HG02588 (cell line): ENCODE data around the gene MELK.

Experiments
- ATAC-seq: cut with Tn5 transposase; IDR thresholded peaks from one replicate; pipeline ENCODE4 v1.9.1; 2021; ENCODE audit warnings: mild to moderate bottlenecking, moderate library complexity; ENCODE audit not compliant: unreplicated experiment

MELK gene

DNA sequence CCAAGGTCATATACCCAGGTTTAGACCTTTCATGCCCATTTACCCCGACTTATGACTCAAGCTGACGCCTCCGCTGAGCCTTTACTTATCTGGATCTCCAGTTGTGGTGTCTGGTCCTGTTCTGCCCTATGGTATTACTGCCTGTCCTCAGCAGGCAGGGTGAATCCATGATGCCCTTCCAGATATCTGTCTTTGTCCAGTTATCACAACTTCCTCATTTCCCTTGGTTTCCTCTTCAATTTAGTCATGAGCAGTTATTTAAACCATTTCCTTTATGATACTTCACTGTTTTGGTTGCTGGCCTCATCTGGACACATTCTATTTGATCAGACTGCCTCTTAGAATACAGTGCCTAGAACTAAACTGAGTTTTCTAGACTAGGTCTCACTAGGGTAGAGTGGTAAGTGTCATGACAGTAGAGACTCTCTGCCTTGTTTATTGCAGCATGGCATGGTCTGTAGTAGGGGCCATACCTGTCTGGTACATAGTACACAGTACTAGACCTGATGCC is 93.3 kb downstream of the MELK start:
- peak; percentile 69 for ATAC-seq

DNA sequence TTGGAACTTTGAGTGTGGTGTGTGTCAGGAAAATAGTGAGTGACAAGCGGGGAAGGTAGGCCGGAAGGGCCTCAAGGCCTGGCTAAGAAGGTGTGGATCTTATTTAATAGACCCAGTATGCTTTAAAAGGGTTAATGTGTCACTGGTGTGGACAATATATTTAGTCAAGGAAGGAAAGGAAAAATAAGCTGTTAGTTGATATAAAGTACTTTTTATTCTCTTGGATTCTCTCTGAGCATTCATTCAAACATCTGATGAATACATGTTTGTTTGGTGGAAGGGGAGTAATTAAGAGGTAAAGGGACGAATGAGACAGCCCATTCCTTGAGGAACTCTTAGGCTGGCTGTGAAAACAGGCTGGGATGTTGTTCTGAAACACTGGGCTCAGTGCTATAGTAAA is 98.9 kb downstream of the MELK start:
- ATAC-seq, result no peak

DNA sequence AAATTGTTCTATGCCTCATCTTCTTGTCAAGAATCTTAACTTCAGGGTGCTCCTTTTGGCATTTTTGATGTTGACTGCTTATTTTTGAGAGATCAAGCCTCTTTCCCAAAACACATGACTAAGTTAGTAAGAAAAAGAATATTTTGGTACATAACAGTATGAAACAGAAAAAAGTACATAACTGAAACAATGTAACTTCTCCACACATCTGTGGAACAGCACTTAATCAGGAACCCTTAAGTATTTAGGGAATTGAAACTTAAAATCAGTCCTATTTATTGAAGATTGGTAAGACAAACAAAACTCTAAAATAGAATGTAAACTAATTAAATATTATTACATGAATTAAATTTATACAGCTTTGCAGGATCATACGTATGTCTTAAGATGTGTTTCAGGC is 103.4 kb downstream of the MELK start:
- no peak for ATAC-seq

DNA sequence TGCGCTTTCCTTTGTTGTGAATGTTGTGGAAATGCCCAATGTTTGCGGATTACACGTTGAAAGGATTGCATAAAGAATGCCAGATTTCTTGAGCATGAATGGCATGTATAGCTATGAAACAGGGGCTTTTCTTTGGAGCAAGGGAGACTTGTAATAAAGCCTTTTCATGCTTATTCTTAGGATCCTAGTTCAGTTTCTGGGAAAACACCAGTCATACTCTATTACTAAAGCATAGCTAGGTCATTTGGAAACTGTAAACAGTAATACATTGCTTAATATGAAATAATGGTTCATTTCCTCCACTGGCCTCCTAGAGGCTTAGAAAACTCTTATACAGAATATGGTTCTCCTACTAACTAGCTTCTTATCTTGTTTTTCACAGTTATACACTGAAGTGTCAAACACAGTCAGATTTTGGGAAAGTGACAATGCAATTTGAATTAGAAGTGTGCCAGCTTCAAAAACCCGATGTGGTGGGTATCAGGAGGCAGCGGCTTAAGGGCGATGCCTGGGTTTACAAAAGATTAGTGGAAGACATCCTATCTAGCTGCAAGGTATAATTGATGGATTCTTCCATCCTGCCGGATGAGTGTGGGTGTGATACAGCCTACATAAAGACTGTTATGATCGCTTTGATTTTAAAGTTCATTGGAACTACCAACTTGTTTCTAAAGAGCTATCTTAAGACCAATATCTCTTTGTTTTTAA is 104.2 kb downstream of the MELK start:
- ATAC-seq, result no peak

DNA sequence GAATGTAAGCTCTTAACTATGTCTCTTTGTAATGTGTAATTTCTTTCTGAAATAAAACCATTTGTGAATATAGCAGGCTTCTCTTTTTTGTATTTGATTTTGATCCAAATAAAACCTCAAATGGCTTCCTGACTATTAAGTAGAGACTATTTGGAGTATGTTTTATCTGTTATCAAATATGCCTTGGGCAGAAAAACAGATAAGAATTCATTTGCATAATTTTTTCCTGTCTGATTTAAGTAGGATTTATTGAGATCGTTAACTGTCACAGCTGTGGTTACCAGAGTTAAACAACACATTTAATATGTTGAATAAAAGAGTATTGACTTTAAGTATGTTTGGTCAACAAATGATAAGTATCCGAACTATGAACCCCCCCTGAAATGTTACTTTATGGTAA is 104.9 kb downstream of the MELK start:
- ATAC-seq, result no peak

DNA sequence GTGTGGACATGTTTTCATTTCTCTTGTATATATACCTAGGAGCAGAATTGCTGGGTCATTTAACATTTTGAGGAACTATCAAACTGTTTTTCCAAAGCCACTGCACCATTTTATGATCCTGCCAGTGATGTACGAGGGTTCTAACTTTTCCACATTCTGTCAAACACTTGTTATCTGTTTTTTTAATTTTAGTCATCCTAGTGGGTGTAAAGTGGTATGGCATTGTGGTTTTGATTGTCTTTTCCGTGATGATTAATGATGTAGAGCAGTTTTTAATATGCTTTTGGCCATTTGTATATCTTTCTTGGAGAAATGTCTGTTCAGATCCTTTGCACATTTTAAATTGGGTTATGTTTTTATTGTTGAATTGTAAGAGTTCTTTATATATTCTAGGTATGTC is 107.0 kb downstream of the MELK start:
- no peak for ATAC-seq

DNA sequence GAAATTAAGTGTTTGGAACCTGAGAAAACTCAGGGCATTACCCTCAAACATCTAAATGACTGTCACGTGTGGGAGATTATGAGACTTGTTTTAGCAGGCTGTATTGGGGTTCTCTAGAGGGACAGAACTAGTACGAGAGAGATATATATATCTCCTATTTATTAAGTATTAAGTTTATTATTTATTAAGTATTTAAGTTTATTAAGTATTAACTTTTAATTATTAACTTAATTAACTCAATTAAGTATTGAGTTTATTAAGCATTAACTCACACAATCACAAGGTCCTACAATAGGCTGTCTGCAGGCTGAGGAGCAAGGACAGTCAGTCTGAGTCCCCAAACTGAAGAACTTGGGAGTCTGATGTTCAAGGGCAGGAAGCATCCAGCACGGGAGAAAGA is 113.8 kb downstream of the MELK start:
- no peak for ATAC-seq

DNA sequence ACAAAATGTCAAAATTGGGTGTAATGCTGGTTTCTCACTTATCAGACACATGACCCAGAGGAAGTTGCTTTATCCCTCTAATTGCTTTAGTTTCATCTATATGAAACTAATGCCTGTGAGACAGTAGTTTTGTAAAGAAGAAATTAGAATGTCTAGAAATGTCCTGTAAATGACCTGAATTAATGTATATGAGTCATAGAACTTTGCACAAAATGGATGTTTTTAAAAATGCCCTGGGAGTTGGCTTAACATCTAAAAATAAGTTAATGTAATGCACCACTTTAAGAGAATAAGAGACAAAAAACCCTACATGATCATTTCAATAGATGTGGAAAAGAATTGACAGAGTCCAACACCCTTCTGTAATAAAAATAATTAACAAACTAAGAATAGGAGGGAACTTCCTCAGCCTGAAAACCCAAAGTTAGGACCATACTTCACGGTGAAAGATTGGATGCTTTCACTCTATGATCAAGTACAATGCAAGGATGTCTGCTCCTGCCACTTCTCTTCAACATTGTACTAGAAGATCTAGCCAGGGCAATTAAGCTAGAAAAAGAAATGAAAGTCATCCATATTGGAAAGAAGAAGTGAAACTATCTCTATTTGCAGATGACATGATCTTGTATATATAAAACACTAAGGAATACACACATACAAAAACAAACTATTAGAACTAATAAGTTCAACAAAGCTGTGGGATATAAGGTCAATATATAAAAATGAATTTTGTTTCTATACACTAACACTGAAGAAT is 117.9 kb downstream of the MELK start:
- no peak for ATAC-seq

DNA sequence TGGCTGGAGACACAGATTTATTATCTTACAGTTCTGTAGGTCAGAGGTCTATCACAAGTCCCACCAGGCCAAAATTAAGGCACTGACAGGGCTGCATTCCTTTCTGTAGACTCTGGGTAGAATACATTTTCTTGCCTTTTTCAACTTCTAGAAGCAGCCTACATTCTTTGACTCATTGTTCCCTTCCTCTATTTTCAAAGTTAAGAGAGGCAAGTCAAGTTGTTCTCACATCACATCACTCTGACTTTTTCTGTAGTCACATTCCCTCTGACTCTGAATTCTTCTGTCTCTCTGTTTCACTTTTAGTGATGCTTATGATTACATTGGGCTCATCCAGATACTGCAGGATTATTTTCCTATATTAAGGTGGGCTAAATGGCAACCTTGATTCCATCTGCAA is 119.0 kb downstream of the MELK start:
- no peak for ATAC-seq

DNA sequence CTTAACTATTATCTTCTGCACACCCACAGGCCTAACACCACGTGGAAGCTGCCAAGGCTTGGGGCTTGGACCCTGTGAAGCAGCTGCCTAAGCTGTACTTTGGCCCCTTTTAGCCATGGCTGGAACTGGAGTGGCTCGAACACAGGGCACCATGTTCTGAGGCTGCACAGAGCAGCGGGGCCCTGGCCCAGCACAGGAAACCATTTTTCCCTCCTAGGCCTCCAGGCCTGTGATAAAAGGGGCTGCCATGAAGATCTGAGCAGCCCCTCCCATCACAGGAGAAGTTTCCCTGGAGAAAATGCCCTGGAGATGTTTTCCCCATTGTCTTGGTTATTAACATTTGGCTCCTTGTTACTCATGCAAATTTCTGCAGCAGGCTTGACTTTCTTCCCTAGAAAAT is 126.3 kb downstream of the MELK start:
- no peak for ATAC-seq

DNA sequence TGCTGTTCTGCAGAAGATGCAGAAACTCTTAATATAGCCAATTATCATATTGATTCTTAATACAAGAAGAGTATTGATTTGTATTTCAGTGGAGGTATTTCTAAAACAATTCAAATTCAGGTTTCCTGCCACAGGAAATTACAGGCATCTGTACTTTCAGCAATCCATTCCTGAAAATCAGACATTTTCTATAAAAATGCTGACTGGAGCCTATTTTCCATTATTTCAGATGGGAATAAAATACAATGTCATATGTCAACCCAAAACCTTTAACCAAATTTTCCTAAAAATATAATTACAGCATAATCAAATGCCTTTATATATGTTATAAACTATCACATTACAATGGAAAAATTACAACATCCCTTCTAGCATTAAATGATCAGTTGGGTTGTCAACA is 131.5 kb downstream of the MELK start:
- ATAC-seq, result no peak

DNA sequence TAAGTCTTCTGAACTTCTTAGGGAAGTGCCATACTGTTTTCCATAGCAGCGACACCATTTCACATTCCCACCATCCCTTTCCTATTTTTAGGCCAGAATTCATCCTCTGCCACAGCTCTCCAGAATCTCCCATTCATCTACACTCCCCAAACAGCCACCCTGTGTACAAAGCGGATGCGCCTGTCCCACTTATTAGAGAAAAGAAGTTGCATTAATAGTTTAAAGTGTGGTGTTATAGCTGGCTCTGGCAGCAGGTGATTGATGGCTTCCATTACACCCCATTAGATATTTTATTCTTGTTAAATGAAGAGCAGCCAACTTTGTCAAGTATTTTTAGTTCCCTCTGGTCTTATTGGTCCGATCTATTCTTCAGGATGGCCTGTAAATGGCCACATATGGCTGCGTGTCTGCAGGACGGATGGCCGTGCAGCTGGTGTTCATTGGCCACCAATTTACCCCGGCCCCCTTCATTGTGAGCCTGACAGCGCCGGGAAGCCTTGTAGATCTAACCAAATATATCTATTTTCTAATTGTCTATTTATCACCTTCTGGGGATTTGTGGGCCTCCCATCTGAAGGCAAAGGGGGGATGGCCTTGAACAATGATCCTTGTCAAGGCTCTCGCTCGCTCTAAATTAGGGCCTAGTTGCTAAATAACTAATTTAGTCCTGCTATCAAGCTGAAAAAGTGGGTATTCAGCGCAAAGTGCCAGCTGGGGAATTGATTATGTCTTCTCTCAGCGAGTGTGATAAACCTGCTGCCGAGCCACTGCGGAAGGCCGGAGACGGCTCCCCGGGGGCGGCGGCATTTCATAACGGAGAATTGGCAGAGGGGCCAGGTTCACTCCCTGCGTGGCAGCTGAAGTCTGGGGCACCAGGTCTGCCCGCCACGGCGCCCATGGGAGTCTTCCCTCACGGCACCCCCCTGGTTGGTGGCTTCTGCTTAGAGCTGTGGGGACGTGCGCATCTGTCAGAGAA is 141.1 kb downstream of the MELK start:
- ATAC-seq, result no peak

DNA sequence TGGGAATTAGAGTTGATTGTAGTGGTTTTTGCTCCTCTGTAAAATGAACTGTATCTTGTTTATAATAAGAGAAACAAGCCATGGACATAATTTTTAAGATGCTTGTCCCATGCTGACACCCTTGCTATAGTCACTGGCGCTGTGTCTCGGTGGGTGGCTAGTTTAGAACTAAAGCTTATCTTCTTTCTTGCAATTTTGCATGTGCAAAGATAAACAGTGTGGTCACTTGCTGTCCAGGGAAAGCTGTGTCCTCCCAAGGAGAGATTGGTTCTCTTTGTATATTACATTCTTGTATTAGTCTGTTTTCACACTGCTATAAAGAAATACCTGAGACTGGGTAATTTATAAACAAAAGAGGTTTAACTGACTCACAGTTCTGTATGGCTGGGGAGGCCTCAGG is 143.8 kb downstream of the MELK start:
- ATAC-seq, result no peak

DNA sequence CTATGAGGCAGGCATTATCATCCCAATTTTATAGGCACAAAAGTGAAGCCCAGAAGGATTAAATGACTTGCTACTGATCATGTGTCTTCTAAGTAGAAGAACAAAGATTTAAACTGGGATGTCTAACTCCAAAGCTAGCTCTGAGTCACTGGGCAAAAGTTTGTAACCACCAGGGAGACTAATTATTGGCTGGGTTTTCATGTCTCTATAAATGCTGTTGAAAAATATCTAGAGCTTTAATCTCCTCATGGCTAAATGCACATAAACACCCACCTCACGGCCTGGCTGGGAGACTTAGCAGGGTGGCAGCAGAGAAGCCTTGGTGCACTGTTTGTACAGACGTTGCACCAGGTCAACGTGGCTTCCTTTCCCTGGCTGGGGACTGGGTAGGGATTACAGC is 144.6 kb downstream of the MELK start:
- ATAC-seq, result no peak

DNA sequence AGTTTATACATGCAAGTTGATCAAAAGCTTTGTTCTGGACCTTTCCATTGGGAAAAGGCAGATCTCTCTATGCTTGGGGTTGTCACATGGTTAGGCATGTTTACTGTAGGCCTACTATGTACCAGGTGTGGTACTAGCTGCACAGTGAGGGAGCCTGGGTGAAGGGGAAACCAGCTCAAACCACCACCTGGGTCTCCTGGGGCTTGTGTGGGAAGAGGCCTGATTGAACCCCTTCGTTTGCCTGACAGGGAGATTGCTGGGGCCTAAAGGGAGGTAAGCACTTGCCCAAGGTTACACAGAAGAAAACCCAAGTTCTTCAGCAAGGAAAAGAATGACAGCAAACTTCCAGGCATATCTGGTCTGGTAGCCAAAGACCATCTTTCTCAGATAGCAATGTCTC is 145.9 kb downstream of the MELK start:
- no peak for ATAC-seq

DNA sequence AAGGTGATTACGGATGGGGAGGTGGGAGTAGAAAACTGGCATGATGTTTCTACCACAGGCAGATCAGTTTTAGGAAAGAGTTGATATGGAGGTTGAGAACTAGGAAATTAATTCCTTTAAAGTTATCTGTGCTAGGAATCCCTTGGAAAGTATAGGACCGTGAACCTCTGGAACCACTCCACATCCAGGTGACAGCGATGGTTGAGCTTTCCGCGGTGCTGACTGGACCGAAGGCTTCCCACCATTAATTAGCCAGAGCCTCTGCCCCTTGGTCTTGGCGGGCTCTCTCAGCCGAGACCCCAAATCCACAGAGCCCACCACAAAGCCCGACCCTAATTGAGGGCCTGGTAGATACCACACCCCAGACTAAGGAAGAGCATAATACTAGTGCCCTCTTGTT is 147.3 kb downstream of the MELK start:
- ATAC-seq, result no peak

DNA sequence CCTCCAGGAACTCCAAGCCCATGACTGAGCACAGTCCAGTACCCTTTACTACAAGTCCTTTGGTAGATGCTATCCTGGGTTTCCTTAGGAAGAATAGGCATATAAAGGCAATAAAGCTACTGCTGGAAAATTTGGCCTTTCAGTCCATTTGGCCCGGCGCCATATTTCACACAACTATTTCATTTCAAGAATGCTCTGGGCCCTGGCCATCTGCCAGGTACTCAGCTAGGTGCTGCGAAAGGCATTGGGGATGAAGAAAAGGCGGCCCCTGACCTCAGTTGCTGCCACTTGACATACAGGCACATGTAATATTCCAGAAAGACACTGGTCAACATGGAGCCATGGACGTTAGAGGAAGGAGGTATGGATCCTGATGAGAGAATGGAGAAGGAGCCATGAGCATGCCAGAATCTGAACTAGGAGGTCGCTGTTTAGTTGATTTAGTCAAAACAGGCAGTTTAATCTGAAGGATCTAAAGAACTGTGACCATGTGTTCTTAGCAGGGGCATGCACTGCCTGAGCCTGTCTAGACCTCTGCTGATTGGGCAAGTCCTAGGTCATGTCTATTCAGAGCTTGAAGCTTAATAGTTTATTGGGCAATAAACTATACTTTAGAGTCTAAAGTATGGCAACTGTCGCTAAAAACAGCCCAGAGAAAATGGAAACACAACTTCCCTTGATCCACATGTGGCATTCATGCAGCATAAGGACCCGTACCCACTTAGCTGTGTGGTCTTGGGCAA is 149.3 kb downstream of the MELK start:
- ATAC-seq, result no peak

DNA sequence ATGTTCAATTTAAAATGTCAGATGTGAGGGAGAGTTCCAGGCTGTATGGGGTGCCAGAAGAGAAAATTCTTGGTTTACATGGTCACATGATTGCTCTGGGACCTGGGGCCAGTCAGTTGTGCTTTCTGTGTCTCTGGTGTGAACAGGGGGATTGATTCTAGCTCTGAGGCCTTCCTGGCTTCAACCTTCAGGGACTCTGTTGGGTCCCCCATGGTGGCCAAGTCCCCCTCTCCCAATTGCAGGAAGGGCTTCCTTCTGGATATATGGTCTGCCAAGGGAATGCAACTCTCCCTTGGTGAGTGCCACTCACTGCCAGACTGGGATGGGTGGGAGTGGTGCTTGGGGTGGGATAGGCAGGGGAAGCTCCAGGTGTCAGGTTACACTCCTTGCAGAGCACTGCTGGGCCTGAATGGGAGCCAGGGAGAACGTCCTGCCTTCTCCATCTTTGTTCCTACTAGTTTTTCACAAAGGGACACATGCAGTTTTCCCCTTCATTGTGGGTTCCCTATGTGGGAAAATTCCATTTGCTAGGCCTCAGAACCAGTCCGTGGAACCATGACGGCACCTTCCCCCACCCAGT is 153.2 kb downstream of the MELK start:
- ATAC-seq, result no peak
